Activated CD4-positive, alpha-beta T cell treated with anti-CD3 and anti-CD28 coated beads, Interleukin-2, amount 50 U/mL, for 16 hours (primary cell): ENCODE measurements around the gene KBTBD8.

Experiments used
- DNase-seq: peaks from one replicate; pipeline ENCODE4 v3.0.0-alpha.2; 2020

KBTBD8 gene

DNA sequence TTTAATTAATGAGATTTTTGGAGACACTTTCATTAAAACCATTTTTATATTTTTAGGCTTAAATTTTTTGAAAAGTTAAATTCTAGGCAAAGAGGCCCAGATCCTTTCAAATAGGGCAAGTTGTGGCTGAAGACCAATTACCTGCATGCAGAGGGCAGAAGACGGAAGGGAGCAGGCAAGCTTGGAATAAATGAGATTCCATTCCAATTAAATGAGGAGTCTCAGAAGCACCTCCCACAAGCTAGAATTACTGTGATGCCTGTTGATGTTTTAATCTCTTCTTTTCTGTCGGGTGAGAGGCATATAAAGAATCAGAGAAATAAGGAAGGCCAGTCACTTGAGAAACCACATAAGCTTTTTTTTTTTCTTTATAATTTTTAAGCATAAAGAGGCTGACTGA is 46.8 kb downstream of the KBTBD8 start:
- no peak for DNase-seq

- no peak for DNase-seq
Measured at GRCh38 chr3:67045711-67046465, 47.8 kb downstream of the KBTBD8 start.

DNA sequence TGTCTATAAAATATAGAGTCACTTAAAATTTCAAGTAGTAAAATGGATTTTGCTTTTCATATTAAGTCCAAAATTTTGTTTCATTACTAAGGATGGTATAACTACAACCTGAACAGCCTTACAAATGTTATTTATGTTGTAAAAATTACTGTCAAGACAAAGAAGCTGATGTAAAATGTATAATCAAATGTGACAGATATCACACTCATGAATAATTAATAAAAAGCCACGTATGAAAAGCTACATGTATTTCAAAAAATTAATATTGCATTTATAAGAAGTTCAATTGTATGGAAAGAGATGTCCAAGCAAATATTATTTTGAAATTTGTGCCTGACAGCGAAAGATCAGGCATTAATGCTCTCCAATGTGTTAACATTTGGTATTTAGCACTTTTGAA is 48.9 kb downstream of the KBTBD8 start:
- DNase-seq = no peak

GRCh38 chr3:67048067-67048714 is 50.1 kb downstream of the KBTBD8 start:
- DNase-seq = no peak

DNA sequence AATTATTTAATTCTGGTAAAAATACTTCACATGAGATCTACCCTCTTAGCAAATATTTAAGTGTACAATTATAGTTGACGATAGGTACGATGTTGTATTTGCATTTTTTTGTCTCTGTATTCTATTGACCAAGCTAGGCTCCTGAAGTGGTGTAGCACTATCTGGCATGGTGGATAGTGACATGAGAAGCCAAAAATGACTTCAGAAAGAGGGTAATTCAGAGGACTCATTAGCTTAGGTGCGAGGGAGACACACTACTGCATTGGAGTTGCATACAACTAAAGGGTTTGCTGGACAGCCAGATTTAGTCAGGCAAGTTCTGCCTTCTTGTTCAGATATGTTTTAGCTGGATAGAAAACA is 50.6 kb downstream of the KBTBD8 start:
- no peak for DNase-seq

DNA sequence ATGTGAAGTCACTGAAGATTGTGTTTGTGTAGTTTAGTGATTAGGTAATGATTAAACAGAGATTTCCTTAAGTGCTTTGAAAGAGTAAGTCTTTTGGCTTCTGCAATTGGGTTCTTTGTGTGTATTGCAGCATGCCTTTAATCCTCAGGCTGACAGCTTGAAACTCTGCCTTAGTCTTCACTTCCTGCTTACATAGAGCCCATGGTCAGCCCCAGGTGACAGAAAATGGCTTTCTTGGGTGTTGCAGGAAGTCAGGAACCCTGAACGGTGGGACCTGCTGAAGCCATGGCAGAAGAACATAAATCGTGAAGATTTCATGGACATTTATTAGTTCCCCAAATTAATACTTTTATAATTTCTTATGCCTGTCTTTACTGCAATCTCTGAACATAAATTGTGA is 61.3 kb downstream of the KBTBD8 start:
- DNase-seq = no peak
